ENCODE results near the gene PLRG1.

PLRG1 gene

GRCh38 chr4:154574311-154574710 lies 24.1 kb upstream of the PLRG1 start:
- Histone ChIP-seq H3K36me3 (ENCODE audit: insufficient read depth, low read length) (no peaks in the 10 kb centered on the region), H3K9me2 (replicated peaks; ENCODE audit: low read depth, low read length) (no peaks in the 10 kb centered on the region), H3F3A (ENCODE audit: low read depth) (no peaks in the 10 kb centered on the region), H3K4me3 (ENCODE audit: low read length, poor library complexity, severe bottlenecking) (no peak overlapping the region), H3K4me1 (ENCODE audit: insufficient read depth, low read length, poor library complexity, severe bottlenecking) (no peaks in the 10 kb centered on the region), H3K79me2 (ENCODE audit: insufficient read depth, low read length) (no peaks in the 10 kb centered on the region), H3K4me2 (ENCODE audit: low read depth, low read length, poor library complexity, severe bottlenecking) (no peak overlapping the region), H2AFZ (ENCODE audit: low read length) (no peak overlapping the region), H4K20me1 (ENCODE audit: insufficient read depth, low read length, poor library complexity, severe bottlenecking) (no peaks in the 10 kb centered on the region), H3K9me3 (ENCODE audit: insufficient read depth, low read depth, low read length) (no peaks in the 10 kb centered on the region), H3K9ac (ENCODE audit: low read depth, low read length, poor library complexity, severe bottlenecking) (no peak overlapping the region), H3K27me3 (ENCODE audit: insufficient read depth, low read length, poor library complexity, severe bottlenecking) (no peaks in the 10 kb centered on the region)
- TF ChIP-seq, protein P1, sequence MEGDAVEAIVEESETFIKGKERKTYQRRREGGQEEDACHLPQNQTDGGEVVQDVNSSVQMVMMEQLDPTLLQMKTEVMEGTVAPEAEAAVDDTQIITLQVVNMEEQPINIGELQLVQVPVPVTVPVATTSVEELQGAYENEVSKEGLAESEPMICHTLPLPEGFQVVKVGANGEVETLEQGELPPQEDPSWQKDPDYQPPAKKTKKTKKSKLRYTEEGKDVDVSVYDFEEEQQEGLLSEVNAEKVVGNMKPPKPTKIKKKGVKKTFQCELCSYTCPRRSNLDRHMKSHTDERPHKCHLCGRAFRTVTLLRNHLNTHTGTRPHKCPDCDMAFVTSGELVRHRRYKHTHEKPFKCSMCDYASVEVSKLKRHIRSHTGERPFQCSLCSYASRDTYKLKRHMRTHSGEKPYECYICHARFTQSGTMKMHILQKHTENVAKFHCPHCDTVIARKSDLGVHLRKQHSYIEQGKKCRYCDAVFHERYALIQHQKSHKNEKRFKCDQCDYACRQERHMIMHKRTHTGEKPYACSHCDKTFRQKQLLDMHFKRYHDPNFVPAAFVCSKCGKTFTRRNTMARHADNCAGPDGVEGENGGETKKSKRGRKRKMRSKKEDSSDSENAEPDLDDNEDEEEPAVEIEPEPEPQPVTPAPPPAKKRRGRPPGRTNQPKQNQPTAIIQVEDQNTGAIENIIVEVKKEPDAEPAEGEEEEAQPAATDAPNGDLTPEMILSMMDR (conservative IDR thresholded peaks at IDR 0.05; ENCODE audit: low read length) = no peak
- TF ChIP-seq EZH2phosphoT487 (IDR thresholded peaks at IDR 0.05; ENCODE audit: borderline replicate concordance) = no peak

- H4K20me1 ChIP-seq (ENCODE audit: insufficient read depth, low read length, poor library complexity, severe bottlenecking) = no peaks in the 10 kb centered on the region
- no peaks in the 10 kb centered on the region for H3F3A ChIP-seq (ENCODE audit: low read depth)
- no peak overlapping the region for H3K4me2 ChIP-seq (ENCODE audit: low read depth, low read length, poor library complexity, severe bottlenecking)
These were observed 23.1 kb upstream of the PLRG1 start for GRCh38 chr4:154573190-154573870.

DNA sequence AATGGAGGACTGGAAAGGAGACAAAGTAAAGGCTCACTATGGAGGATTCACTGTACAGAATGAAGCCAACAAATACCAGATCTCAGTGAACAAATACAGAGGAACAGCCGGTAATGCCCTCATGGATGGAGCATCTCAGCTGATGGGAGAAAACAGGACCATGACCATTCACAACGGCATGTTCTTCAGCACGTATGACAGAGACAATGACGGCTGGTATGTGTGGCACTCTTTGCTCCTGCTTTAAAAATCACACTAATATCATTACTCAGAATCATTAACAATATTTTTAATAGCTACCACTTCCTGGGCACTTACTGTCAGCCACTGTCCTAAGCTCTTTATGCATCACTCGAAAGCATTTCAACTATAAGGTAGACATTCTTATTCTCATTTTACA lies 19.4 kb upstream of the PLRG1 start:
- H3K9me3 ChIP-seq (ENCODE audit: insufficient read depth, low read depth, low read length) = no peaks in the 10 kb centered on the region
- H3K27me3 ChIP-seq (ENCODE audit: insufficient read depth, low read length, poor library complexity, severe bottlenecking) = no peaks in the 10 kb centered on the region
- TF ChIP-seq, protein P1 (conservative IDR thresholded peaks at IDR 0.05; ENCODE audit: low read length) = no peak
- no peak for TF ChIP-seq EZH2phosphoT487 (IDR thresholded peaks at IDR 0.05; ENCODE audit: borderline replicate concordance)
- H3K4me3 ChIP-seq (ENCODE audit: low read length, poor library complexity, severe bottlenecking) = no peak overlapping the region
- H4K20me1 ChIP-seq (ENCODE audit: insufficient read depth, low read length, poor library complexity, severe bottlenecking) = no peaks in the 10 kb centered on the region
- H2AFZ ChIP-seq (ENCODE audit: low read length) = no peak overlapping the region
- H3K4me1 ChIP-seq (ENCODE audit: insufficient read depth, low read length, poor library complexity, severe bottlenecking) = no peaks in the 10 kb centered on the region
- H3F3A ChIP-seq (ENCODE audit: low read depth) = no peaks in the 10 kb centered on the region
- H3K36me3 ChIP-seq (ENCODE audit: insufficient read depth, low read length) = no peaks in the 10 kb centered on the region
- H3K4me2 ChIP-seq (ENCODE audit: low read depth, low read length, poor library complexity, severe bottlenecking) = no peak overlapping the region
- no peaks in the 10 kb centered on the region for H3K79me2 ChIP-seq (ENCODE audit: insufficient read depth, low read length)
- no peaks in the 10 kb centered on the region for H3K9me2 ChIP-seq (replicated peaks; ENCODE audit: low read depth, low read length)
- no peak overlapping the region for H3K9ac ChIP-seq (ENCODE audit: low read depth, low read length, poor library complexity, severe bottlenecking)

More at GRCh38 chr4:154573190-154573870, 23.1 kb upstream of the PLRG1 start:
- H3K79me2 ChIP-seq (ENCODE audit: insufficient read depth, low read length) = no peaks in the 10 kb centered on the region
- no peaks in the 10 kb centered on the region for H3K4me1 ChIP-seq (ENCODE audit: insufficient read depth, low read length, poor library complexity, severe bottlenecking)
- no peak overlapping the region for H2AFZ ChIP-seq (ENCODE audit: low read length)
- no peaks in the 10 kb centered on the region for H3K27me3 ChIP-seq (ENCODE audit: insufficient read depth, low read length, poor library complexity, severe bottlenecking)
- TF ChIP-seq, protein P1 (conservative IDR thresholded peaks at IDR 0.05; ENCODE audit: low read length) = no peak
- no peak for TF ChIP-seq EZH2phosphoT487 (IDR thresholded peaks at IDR 0.05; ENCODE audit: borderline replicate concordance)
- no peaks in the 10 kb centered on the region for H3K9me3 ChIP-seq (ENCODE audit: insufficient read depth, low read depth, low read length)
- H3K9ac ChIP-seq (ENCODE audit: low read depth, low read length, poor library complexity, severe bottlenecking) = no peak overlapping the region
- no peaks in the 10 kb centered on the region for H3K9me2 ChIP-seq (replicated peaks; ENCODE audit: low read depth, low read length)
- H3K36me3 ChIP-seq (ENCODE audit: insufficient read depth, low read length) = no peaks in the 10 kb centered on the region
- no peak overlapping the region for H3K4me3 ChIP-seq (ENCODE audit: low read length, poor library complexity, severe bottlenecking)
